Stimulated activated CD8-positive, alpha-beta memory T cell treated with anti-CD3 and anti-CD28 coated beads, Interleukin-15, amount 100 ng/mL, for 4 hours (primary cell): ENCODE measurements around the gene GABRQ.
"Not testable (repeated sequence)": the region's sequence is repeated elsewhere in the genome, so short reads cannot be mapped to it uniquely, and the experiment has no call there.

Source experiments
- DNase-seq, 2 donors: peaks; one replicate each; pipeline ENCODE4 v3.0.0-alpha.2; 2020; ENCODE audit warnings: low read depth in 2 of 2

The GABRQ gene

GRCh38 chrX:152658302-152658701 is 20.6 kb downstream of the GABRQ start:
- DNase-seq, result no peak

DNA sequence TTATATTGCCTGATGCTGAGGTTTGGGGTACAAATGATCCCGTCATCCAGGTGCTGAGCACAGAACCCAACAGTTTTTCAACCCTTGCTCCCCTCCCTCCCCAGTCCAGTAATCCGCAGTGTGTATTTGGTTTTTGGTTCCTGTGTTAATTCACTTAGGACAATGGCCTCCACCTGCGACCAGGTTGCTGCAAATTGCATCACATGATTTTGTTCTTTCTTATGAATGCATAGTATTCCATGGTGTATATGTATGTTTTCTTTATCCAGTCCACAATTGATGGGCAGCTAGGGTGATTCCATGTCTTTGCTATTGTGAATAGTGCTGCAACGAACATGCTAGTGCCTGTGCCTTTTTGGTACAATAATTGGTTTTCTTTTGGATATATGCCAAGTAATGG is 25.4 kb downstream of the GABRQ start:
- DNase-seq, result no peak

- DNase-seq, result no peak
These were observed 36.4 kb downstream of the GABRQ start for GRCh38 chrX:152674135-152674534.

DNA sequence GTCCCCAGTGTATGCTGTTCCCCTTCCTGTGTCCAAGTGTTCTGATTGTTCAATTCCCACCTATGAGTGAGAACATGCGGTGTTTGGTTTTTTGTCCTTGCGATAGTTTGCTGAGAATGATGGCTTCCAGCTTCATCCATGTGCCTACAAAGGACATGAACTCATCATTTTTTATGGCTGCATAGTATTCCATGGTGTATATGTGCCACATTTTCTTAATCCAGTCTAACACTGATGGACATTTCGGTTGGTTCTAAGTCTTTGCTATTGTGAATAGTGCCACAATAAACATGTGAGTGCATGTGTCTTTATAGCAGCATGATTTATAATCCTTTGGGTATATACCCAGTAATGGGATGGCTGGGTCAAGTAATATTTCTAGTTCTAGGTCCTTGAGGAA is 37.0 kb downstream of the GABRQ start:
- DNase-seq, result not testable (repeated sequence)

DNA sequence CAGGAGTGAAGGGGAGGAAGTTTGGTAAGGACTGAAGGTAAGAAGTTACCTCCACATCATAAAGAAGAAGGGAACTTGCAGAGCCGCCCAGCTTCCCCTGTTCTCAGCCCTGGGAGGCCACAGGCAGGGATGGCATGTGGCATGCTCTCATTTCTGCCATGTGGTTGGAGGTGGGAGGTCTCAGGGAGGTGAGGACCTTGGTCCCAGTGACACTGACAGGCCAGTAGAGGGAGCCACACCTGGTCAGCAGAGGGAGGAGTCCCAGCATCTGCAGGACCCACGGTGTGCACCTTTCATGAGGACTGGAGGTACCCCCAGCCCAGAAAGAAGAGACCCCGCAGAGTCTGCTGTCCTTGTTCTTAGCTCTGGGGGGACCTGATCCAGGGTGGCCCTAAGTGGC is 43.3 kb downstream of the GABRQ start:
- DNase-seq, result not testable (repeated sequence)

DNA sequence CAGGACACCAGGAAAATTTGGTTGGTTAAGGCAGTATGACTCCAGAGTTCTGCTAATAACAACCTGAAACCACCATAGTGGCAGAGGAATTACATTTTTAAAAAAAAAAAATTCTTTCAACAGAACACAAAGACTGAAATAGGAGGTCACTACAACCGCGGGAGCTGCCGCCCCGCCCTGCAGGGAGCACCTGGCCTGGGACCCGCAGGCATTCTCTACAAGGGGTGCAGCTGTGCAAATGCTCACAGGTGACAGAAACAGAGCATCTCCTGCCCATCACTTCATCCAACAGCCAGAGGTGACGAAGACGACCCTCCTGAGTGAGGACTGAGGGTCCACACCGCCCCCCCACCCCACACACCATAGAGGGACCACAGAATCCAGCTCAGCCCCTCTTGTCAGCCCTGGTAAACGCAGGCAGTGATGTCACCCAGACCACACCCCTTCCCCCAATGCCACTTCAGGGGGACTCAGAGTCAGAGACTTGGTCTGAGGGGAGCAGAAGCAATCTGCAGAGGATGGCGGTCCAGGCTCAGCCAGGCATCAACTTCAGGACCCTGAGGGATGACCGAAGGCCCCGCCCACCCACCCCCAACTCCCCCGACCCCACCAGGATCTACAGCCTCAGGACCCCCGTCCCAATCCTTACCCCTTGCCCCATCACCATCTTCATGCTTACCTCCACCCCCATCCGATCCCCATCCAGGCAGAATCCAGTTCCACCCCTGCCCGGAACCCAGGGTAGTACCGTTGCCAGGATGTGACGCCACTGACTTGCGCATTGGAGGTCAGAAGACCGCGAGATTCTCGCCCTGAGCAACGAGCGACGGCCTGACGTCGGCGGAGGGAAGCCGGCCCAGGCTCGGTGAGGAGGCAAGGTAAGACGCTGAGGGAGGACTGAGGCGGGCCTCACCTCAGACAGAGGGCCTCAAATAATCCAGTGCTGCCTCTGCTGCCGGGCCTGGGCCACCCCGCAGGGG is 60.5 kb downstream of the GABRQ start, which contains the start of gene MAGEA3:
MAGEA3 (plus strand) TSS at position 843 of the 980 bp plus-strand sequence. CDS start 2,039 bp downstream, outside the sequence.
- not testable (repeated sequence) for DNase-seq

DNA sequence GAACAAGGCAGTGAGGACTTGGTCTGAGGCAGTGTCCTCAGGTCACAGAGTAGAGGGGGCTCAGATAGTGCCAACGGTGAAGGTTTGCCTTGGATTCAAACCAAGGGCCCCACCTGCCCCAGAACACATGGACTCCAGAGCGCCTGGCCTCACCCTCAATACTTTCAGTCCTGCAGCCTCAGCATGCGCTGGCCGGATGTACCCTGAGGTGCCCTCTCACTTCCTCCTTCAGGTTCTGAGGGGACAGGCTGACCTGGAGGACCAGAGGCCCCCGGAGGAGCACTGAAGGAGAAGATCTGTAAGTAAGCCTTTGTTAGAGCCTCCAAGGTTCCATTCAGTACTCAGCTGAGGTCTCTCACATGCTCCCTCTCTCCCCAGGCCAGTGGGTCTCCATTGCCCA is 62.7 kb downstream of the GABRQ start:
- not testable (repeated sequence) for DNase-seq

GRCh38 chrX:152706500-152706899 is 68.8 kb downstream of the GABRQ start:
- not testable (repeated sequence) for DNase-seq
